SK-MEL-5 (cell line): ENCODE results near the gene RAB3B. TPM values are rescaled to one million over a fixed set of nuclear protein-coding genes. Genes with fewer than 3 reads are reported as not detected.

Source experiments
- DNase-seq: peaks from one replicate; pipeline ENCODE4 v3.0.0-alpha.2; 2016; ENCODE audit warnings: low read depth, low spot score
- in situ Hi-C: cut with HindIII; loops from 2 replicates; pipeline ENCODE4 v1.10.0; 2016; ENCODE audit warnings: low sequenced_read_pairs, high pct_unique_total_duplicates, low pct_unique_long_range_greater_than_20kb
- total RNA-seq: library from RNA; depleted of rRNA; stranded (reverse); fragments of >200 nt; shearing (Covaris generic); gene quantifications from 2 replicates; pipeline ENCODE4 v1.2.3, GENCODE V29; 2014

RAB3B gene
- total RNA-seq, 1 experiment from 2014 or later = 0.08 TPM

GRCh38 chr1:51963592-51964308 lies 26.8 kb downstream of the RAB3B start:
- DNase-seq = no peak
- in situ Hi-C loops = no loop called here

GRCh38 chr1:51962486-51963356 lies 27.8 kb downstream of the RAB3B start:
- in situ Hi-C loops = no loop called here
- DNase-seq = no peak

DNA sequence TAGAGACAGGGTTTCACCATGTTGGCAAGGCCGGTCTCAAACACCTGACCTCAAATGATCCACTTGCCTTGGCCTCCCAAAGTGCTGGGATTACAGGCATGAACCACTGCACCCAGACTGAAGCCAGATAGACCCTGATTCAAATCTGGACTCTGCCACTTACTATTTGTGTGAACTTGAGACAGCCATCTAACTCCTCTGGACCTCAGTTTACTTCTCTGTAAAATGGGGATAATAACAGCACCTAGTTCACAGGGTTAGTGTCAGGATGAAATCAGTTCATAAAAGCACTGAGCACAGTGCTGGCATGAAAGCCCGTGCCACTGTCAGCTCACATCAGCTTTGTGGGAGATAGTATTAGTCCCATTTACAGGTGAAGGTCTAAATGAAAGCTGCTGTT lies 28.5 kb downstream of the RAB3B start:
- no peak for DNase-seq
- in situ Hi-C loops = no loop called here

GRCh38 chr1:51961231-51961630 lies 29.3 kb downstream of the RAB3B start:
- no peak for DNase-seq
- in situ Hi-C loops = no loop called here

GRCh38 chr1:51960262-51960661 lies 30.2 kb downstream of the RAB3B start:
- in situ Hi-C loops = no loop called here
- no peak for DNase-seq

GRCh38 chr1:51958824-51959223 lies 31.7 kb downstream of the RAB3B start:
- in situ Hi-C loops = no loop called here

GRCh38 chr1:51957618-51958017 lies 32.9 kb downstream of the RAB3B start:
- DNase-seq = no peak
- in situ Hi-C loops = no loop called here

More at GRCh38 chr1:51958824-51959223, 31.7 kb downstream of the RAB3B start:
- no peak for DNase-seq

- in situ Hi-C loops = no loop called here
- no peak for DNase-seq
Measured at GRCh38 chr1:51956528-51957509, 33.7 kb downstream of the RAB3B start.

GRCh38 chr1:51955797-51956527 lies 34.5 kb downstream of the RAB3B start:
- DNase-seq = no peak
- in situ Hi-C loops = no loop called here

GRCh38 chr1:51954783-51955182 lies 35.7 kb downstream of the RAB3B start:
- DNase-seq = no peak
- in situ Hi-C loops = no loop called here

DNA sequence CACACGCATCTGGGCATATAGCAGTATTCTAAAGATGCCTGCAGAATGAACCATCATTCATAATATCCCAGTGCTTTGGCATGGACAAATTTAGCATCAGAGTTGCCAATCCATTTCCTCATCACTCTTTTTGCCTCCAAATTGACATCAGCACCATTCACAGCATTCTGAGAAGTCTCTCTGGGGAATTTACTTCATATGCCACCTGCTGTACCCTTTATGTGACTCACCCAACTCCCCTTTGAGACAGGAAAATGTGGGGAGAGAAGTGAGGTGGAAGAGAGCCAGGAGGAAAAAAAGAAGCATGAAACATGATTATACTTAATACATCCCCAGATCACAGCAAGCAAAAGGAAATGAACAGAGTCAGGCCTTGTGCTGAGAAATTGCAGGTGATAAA lies 37.4 kb downstream of the RAB3B start:
- in situ Hi-C loops = no loop called here
- DNase-seq = no peak

GRCh38 chr1:51952638-51953037 lies 37.9 kb downstream of the RAB3B start:
- no peak for DNase-seq
- in situ Hi-C loops = no loop called here

GRCh38 chr1:51950701-51951100 lies 39.8 kb downstream of the RAB3B start:
- DNase-seq = no peak
- in situ Hi-C loops = no loop called here

DNA sequence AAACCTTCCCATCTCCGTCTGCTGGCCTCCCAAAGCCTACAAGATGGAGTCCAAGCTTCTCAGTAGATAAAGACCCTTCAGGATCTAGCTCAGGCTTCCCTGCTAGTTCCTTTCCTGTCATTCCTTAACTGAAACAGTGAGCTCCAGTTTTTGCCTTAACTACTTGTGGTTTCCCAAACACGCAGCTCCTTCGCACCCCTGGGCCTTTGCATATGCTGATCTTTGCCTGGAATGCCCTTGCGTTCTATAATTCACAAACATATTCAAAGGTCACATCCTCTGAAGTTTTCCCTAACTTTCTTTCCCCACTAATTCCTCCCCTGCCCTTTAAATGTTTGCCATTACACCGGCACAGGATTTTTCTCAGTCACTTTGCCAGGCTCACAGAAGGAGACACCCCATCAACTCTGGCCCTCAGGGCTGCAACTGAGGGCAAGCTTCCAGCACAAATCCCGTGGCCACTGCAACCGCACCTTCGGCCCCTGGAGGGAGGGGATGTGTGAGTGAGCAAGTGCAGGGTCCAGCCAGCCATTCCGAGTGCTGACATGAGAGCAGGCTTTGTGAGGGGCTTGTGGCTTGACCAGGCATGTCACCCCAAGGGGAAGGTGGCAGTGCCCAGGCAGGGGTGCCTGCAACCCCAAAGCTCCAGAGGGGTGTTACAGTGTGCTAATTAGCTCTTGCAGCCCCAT lies 41.3 kb downstream of the RAB3B start:
- no peak for DNase-seq

GRCh38 chr1:51948491-51948915 lies 42.0 kb downstream of the RAB3B start:
- no peak for DNase-seq
- in situ Hi-C loops = no loop called here

More for the DNA sequence above, 41.3 kb downstream of the RAB3B start:
- in situ Hi-C loops = no loop called here

GRCh38 chr1:51946300-51946699 lies 44.2 kb downstream of the RAB3B start:
- DNase-seq = peak; percentile 4
- in situ Hi-C loops = no loop called here

- DNase-seq = no peak
- in situ Hi-C loops = no loop called here
Measured at GRCh38 chr1:51945591-51945990, 44.9 kb downstream of the RAB3B start.
